Keratinocyte (primary cell): Measurements from ENCODE around the gene CLDN10. TPM values are rescaled to one million over a fixed set of nuclear protein-coding genes. Genes with fewer than 3 reads are reported as not detected.

Experiments
- DNase-seq: peaks from one replicate; pipeline ENCODE4 v3.0.0-alpha.2; 2011; ENCODE audit warnings: low read depth, missing footprints, low spot score
- FAIRE-seq: peaks from 2 replicates; lab custom pipeline; 2011; peaks lifted over from hg19 to GRCh38; lab: Jason Lieb, UNC
- H2AFZ ChIP-seq: 2 replicates; pipeline ENCODE4 v1.6.0; 2012; ENCODE audit warnings: low read length, control low read depth, inconsistent platforms; ENCODE audit not compliant: control insufficient read depth
- H3K27ac ChIP-seq: 2 replicates; pipeline ENCODE4 v1.5.1; 2011; ENCODE audit warnings: low read length; ENCODE audit not compliant: control insufficient read depth, insufficient read depth
- H3K27me3 ChIP-seq: 3 replicates; pipeline ENCODE4 v1.6.0; 2011; ENCODE audit warnings: low read length; ENCODE audit not compliant: control insufficient read depth, insufficient read depth; ENCODE audit errors: extremely low read depth
- H3K36me3 ChIP-seq, 2 experiments: 2 replicates in 1 of 2; 3 replicates in 1 of 2; pipeline ENCODE4 v1.5.1; 2011; ENCODE audit warnings: low read length in 2 of 2, mild to moderate bottlenecking in 1 of 2; ENCODE audit not compliant: control insufficient read depth in 2 of 2, insufficient read depth in 2 of 2; ENCODE audit errors: extremely low read depth in 1 of 2
- H3K4me1 ChIP-seq: 3 replicates; pipeline ENCODE4 v1.5.1; 2011; ENCODE audit warnings: low read length; ENCODE audit not compliant: control insufficient read depth, insufficient read depth; ENCODE audit errors: extremely low read depth
- H3K4me2 ChIP-seq: 3 replicates; pipeline ENCODE4 v1.6.0; 2011; ENCODE audit warnings: low read depth, low read length; ENCODE audit not compliant: control insufficient read depth, insufficient read depth; ENCODE audit errors: extremely low read depth
- H3K4me3 ChIP-seq, 3 experiments: fragments of 200-600 bp in 1 of 3; sonication (generic) in 1 of 3; 2 replicates in 2 of 3; 3 replicates in 1 of 3; pipeline ENCODE4 v1.5.1; 2011 to 2016; ENCODE audit warnings: low read length in 3 of 3, mild to moderate bottlenecking in 3 of 3, control low read depth in 2 of 3, inconsistent platforms in 1 of 3, low read depth in 1 of 3, mixed read lengths in 1 of 3, mixed run types in 1 of 3, moderate library complexity in 1 of 3; ENCODE audit not compliant: control insufficient read depth in 2 of 3, insufficient read depth in 2 of 3; ENCODE audit errors: extremely low read depth in 1 of 3
- H3K79me2 ChIP-seq: 2 replicates; pipeline ENCODE4 v1.6.0; 2012; ENCODE audit warnings: low read length; ENCODE audit not compliant: control insufficient read depth, insufficient read depth
- H3K9ac ChIP-seq: 3 replicates; pipeline ENCODE4 v1.6.0; 2011; ENCODE audit warnings: low read length; ENCODE audit not compliant: control insufficient read depth, insufficient read depth; ENCODE audit errors: extremely low read depth
- H3K9me1 ChIP-seq: 3 replicates; pipeline ENCODE4 v1.6.0; 2011; ENCODE audit warnings: low read length; ENCODE audit not compliant: control insufficient read depth, insufficient read depth; ENCODE audit errors: extremely low read depth
- H3K9me3 ChIP-seq: 2 replicates; pipeline ENCODE4 v1.5.1; 2012; ENCODE audit warnings: low read depth, low read length; ENCODE audit not compliant: control insufficient read depth
- H4K20me1 ChIP-seq: 3 replicates; pipeline ENCODE4 v1.6.0; 2011; ENCODE audit warnings: low read length; ENCODE audit not compliant: control insufficient read depth, insufficient read depth; ENCODE audit errors: extremely low read depth
- EZH2 ChIP-seq: IDR thresholded peaks from one replicate; pipeline ENCODE4 v1.6.1; 2012; ENCODE audit warnings: inconsistent platforms, mild to moderate bottlenecking, low read length, moderate library complexity
- dilution Hi-C: fragments of 300-500 bp; cut with MboI; formaldehyde crosslinking; loops from one replicate; pipeline ENCODE4 v1.7.0; 2020; ENCODE audit warnings: low sequenced_read_pairs; ENCODE audit not compliant: extremely low pct_ligation_motif_present
- polyA plus RNA-seq, 5 experiments: library from polyadenylated mRNA; depleted of rRNA in 3 of 5; stranded (reverse) in 3 of 5; stranded (forward) in 1 of 5; unstranded in 1 of 5; fragments of >200 nt; gene quantifications; 1 replicate in 1 of 5; 2 replicates in 3 of 5; 3 replicates in 1 of 5; pipeline versions ENCODE4 v1.2.1 to v1.2.3, GENCODE V29; 2011 to 2012; ENCODE audit warnings: missing spikeins in 2 of 5, low read depth in 1 of 5, low replicate concordance in 1 of 5
- TF ChIP-seq, protein P1 (sequence below), 3 experiments: IDR thresholded peaks in 1 of 3; conservative IDR thresholded peaks in 1 of 3; optimal IDR thresholded peaks in 1 of 3; 2 replicates in 2 of 3; 3 replicates in 1 of 3; pipeline versions ENCODE3 to v1.5.1; 2011; ENCODE audit warnings: low read length in 3 of 3, mild to moderate bottlenecking in 3 of 3, moderate library complexity in 2 of 3, control low read depth in 1 of 3, inconsistent platforms in 1 of 3; ENCODE audit not compliant: insufficient read depth in 2 of 3; ENCODE audit errors: extremely low read depth in 1 of 3

CLDN10 gene
- polyA plus RNA-seq, 1 donor (not counting 4 experiments of a cell fraction or from before 2014, with no cell fraction given), result not detected

DNA sequence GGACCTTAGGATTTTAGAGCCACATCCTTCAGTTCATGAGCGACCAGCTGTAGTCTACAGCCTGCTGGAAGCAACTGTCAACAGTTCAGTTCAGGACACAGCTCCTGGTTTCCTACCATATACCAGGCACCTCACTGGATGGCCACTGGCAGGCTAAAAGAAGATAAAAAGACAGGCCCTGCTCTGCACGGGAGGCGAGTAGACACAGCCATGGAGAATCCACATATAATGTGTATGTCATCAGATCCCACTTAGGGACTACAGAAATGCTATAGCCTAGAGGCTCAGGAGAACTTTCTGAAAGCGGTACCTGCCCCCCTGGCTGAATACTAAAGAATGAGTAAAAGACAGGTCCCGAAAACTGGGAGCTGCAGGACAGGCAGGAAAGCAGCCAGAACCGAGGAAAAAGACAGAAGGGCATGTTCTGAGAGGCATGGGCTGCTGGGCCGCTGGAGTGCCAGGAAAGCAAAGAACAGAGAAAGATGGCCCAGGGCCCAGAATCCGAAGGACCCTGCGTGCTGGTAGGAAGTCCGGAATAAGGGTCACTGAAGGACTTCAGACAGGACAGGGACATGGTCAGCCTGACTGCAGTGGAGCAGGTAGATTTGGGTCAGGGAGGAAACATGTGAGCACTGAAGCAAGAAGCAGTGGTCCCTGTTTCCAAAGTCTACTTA, 68.4 kb downstream of the CLDN10 start:
- no peaks in the 10 kb centered on the region for H3K27me3 ChIP-seq
- H3K4me2 ChIP-seq, result no peak overlapping the region
- dilution Hi-C loops, result no loop called here
- no peaks in the 10 kb centered on the region for H3K36me3 ChIP-seq
- H3K4me1 ChIP-seq, result no peaks in the 10 kb centered on the region
- FAIRE-seq, result no peak
- no peak overlapping the region for H3K4me3 ChIP-seq
- no peaks in the 10 kb centered on the region for H3K79me2 ChIP-seq
- H3K9ac ChIP-seq, result no peak overlapping the region
- no peaks in the 10 kb centered on the region for H3K9me3 ChIP-seq
- TF ChIP-seq, protein P1, sequence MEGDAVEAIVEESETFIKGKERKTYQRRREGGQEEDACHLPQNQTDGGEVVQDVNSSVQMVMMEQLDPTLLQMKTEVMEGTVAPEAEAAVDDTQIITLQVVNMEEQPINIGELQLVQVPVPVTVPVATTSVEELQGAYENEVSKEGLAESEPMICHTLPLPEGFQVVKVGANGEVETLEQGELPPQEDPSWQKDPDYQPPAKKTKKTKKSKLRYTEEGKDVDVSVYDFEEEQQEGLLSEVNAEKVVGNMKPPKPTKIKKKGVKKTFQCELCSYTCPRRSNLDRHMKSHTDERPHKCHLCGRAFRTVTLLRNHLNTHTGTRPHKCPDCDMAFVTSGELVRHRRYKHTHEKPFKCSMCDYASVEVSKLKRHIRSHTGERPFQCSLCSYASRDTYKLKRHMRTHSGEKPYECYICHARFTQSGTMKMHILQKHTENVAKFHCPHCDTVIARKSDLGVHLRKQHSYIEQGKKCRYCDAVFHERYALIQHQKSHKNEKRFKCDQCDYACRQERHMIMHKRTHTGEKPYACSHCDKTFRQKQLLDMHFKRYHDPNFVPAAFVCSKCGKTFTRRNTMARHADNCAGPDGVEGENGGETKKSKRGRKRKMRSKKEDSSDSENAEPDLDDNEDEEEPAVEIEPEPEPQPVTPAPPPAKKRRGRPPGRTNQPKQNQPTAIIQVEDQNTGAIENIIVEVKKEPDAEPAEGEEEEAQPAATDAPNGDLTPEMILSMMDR (optimal IDR thresholded peaks at IDR 0.05 in 1 of 3, IDR thresholded peaks at IDR 0.05 in 1 of 3, conservative IDR thresholded peaks at IDR 0.05 in 1 of 3; ENCODE audit: extremely low read depth in 1 of 3, insufficient read depth in 2 of 3, low read length in 3 of 3), result no peak
- TF ChIP-seq EZH2, result no peak
- H3K27ac ChIP-seq, result no peak overlapping the region
- H4K20me1 ChIP-seq, result no peaks in the 10 kb centered on the region
- H3K9me1 ChIP-seq, result no peaks in the 10 kb centered on the region
- no peak for DNase-seq
- H2AFZ ChIP-seq, result no peak overlapping the region

DNA sequence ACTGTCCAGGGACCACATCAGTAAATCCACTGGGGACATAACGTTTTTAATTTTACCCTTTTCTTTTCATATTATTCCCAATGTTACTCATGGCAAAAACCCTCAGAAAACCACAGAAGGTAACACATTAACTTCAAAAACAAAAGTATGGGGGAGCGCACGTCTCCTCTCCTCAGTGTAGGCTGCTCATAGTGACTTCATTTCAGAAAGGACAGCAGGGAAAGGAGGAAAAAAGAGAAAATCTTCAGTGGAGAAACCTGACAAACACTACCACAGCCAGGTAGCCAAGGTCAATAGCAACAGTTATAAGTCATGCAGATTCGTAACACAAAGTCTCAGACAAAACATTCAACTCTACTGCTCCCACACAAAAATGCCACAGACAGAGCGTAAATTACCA, 70.6 kb downstream of the CLDN10 start:
- FAIRE-seq, result no peak
- Histone ChIP-seq H3K9me3 (no peaks in the 10 kb centered on the region), H3K9me1 (no peaks in the 10 kb centered on the region), H3K4me2 (no peak overlapping the region), H3K27ac (no peak overlapping the region), H3K9ac (no peak overlapping the region), H3K27me3 (no peaks in the 10 kb centered on the region), H4K20me1 (no peaks in the 10 kb centered on the region), H2AFZ (no peak overlapping the region), H3K4me1 (no peaks in the 10 kb centered on the region), H3K4me3 (no peak overlapping the region), H3K36me3 (no peaks in the 10 kb centered on the region), H3K79me2 (no peaks in the 10 kb centered on the region)
- DNase-seq, result no peak
- dilution Hi-C loops, result no loop called here
- TF ChIP-seq, protein P1 (optimal IDR thresholded peaks at IDR 0.05 in 1 of 3, IDR thresholded peaks at IDR 0.05 in 1 of 3, conservative IDR thresholded peaks at IDR 0.05 in 1 of 3; ENCODE audit: extremely low read depth in 1 of 3, insufficient read depth in 2 of 3, low read length in 3 of 3), result no peak
- no peak for TF ChIP-seq EZH2
